A549 (cell line): ENCODE measurements around the gene SPRR4.

Source experiments
- CTCF ChIP-seq: fragments of >200 bp; sonication (Bioruptor Twin); formaldehyde crosslinking; IDR thresholded peaks from 3 replicates; pipeline ENCODE4 v1.5.1; 2016
- EP300 ChIP-seq, 2 experiments: fragments of >200 bp; sonication (Bioruptor Twin); formaldehyde crosslinking; IDR thresholded peaks; 2 replicates in 1 of 2; 3 replicates in 1 of 2; pipeline ENCODE4 v1.6.1; 2016 to 2017
- MAX ChIP-seq: IDR thresholded peaks from 2 replicates; pipeline ENCODE4 v1.6.1; 2012
- POLR2A ChIP-seq: IDR thresholded peaks from 2 replicates; pipeline ENCODE4 v1.6.1; 2012; ENCODE audit warnings: mild to moderate bottlenecking, low read length
- USF2 ChIP-seq: fragments of 450-650 bp; IDR thresholded peaks from 2 replicates; pipeline ENCODE4 v1.6.1; 2014; ENCODE audit warnings: antibody characterized with exemption

GRCh38 chr1:152980676-152981075 is 10.2 kb downstream of the SPRR4 start:
- TF ChIP-seq EP300 (IDR thresholded peaks at IDR 0.05) (no peak), POLR2A (no peak), CTCF (no peak), USF2 (no peak), MAX (no peak)
